ENCODE measurements around the gene PHETA2.

- no peak for TF ChIP-seq POLR2AphosphoS5 (IDR thresholded peaks at IDR 0.05)
- TF ChIP-seq POLR2A (IDR thresholded peaks at IDR 0.05): no peak
- TF ChIP-seq CTCF (IDR thresholded peaks at IDR 0.05): no peak
Observed at GRCh38 chr22:42078469-42079318, 4.6 kb downstream of the PHETA2 start.
